Measurements from ENCODE around the gene DISC1.
A peak's percentile ranks its signal among the peaks of the same experiment; 100 is the strongest.
"Not testable (repeated sequence)": the region's sequence is repeated elsewhere in the genome, so short reads cannot be mapped to it uniquely, and the experiment has no call there.

Gene DISC1

GRCh38 chr1:231639819-231640218 lies 13.2 kb downstream of the DISC1 start:
- DNase-seq = peak; percentile 78

- DNase-seq = not testable (repeated sequence)
Measured at GRCh38 chr1:231641444-231641843, 14.9 kb downstream of the DISC1 start.

GRCh38 chr1:231642061-231642460 lies 15.5 kb downstream of the DISC1 start:
- DNase-seq = not testable (repeated sequence)

- no peak for DNase-seq
Measured at GRCh38 chr1:231642618-231643017, 16.0 kb downstream of the DISC1 start.

- DNase-seq = no peak
Measured at GRCh38 chr1:231643071-231643934, 16.7 kb downstream of the DISC1 start.

GRCh38 chr1:231643935-231644237 lies 17.3 kb downstream of the DISC1 start:
- DNase-seq = no peak

GRCh38 chr1:231645634-231646033 lies 19.0 kb downstream of the DISC1 start:
- DNase-seq = not testable (repeated sequence)

- DNase-seq = not testable (repeated sequence)
Measured at GRCh38 chr1:231646165-231646564, 19.6 kb downstream of the DISC1 start.

GRCh38 chr1:231651621-231652260 lies 25.2 kb downstream of the DISC1 start:
- not testable (repeated sequence) for DNase-seq

- DNase-seq = no peak
Measured at GRCh38 chr1:231653632-231654031, 27.0 kb downstream of the DISC1 start.

- DNase-seq = no peak
Measured at GRCh38 chr1:231656741-231657140, 30.2 kb downstream of the DISC1 start.

- DNase-seq = not testable (repeated sequence)
Measured at GRCh38 chr1:231658223-231658622, 31.6 kb downstream of the DISC1 start.

GRCh38 chr1:231660198-231660597 lies 33.6 kb downstream of the DISC1 start:
- DNase-seq = no peak

GRCh38 chr1:231663211-231663792 lies 36.7 kb downstream of the DISC1 start:
- no peak for DNase-seq

- no peak for DNase-seq
Measured at GRCh38 chr1:231665101-231665500, 38.5 kb downstream of the DISC1 start.

- DNase-seq = no peak
Measured at GRCh38 chr1:231665726-231666125, 39.1 kb downstream of the DISC1 start.

GRCh38 chr1:231666220-231666936 lies 39.8 kb downstream of the DISC1 start:
- DNase-seq = no peak

- no peak for DNase-seq
Measured at GRCh38 chr1:231666937-231667608, 40.5 kb downstream of the DISC1 start.

- DNase-seq = no peak
Measured at GRCh38 chr1:231667896-231668506, 41.4 kb downstream of the DISC1 start.

GRCh38 chr1:231668826-231669225 lies 42.2 kb downstream of the DISC1 start:
- no peak for DNase-seq

- DNase-seq = not testable (repeated sequence)
Measured at GRCh38 chr1:231669864-231670621, 43.5 kb downstream of the DISC1 start.

- DNase-seq = no peak
Measured at GRCh38 chr1:231670755-231671154, 44.2 kb downstream of the DISC1 start.
